ENCODE data around the gene DNHD1.

The DNHD1 gene

DNA sequence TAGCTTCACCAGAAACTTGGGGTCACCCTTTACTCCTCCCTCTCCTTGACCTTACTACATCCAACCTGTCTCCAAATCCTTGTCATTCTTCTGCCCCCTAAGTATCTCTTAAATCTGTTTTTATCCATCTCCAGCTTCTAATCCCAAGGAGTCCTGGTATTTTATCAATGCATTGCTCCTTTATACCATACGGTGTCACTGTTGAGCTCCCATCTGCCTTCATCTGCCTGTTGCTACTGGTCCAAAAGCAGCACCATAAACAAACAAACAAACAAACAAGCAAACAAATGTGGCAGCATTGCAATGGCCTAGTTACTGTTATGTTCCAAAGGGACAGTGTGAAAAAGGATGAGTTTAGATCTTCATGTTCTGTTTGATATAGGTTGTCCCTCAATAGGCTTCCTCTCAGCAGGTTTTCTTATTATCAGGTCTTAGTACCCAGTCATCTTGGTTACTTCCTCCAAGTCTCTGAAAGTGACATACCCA lies 34.2 kb downstream of the DNHD1 start:
- Histone ChIP-seq H3K27ac (ENCODE audit: low read depth, low read length, severe bottlenecking) (no peak overlapping the region), H3K36me3 (ENCODE audit: control insufficient read depth, insufficient read depth, low read length) (peaks cover 27% of the 10 kb centered on the region), H3K9me3 (ENCODE audit: control insufficient read depth, low read length) (no peaks in the 10 kb centered on the region), H3K4me3 (ENCODE audit: extremely low read depth, insufficient read depth, low read length, poor library complexity, severe bottlenecking) (no peak overlapping the region), H3K4me1 (ENCODE audit: control insufficient read depth, insufficient read depth, low read length, poor library complexity, severe bottlenecking) (no peaks in the 10 kb centered on the region)
- 0% methylated on average over 1 of the region's 1 CpG for WGBS, 2 experiments (ENCODE audit: insufficient coverage in 2 of 2)

DNA sequence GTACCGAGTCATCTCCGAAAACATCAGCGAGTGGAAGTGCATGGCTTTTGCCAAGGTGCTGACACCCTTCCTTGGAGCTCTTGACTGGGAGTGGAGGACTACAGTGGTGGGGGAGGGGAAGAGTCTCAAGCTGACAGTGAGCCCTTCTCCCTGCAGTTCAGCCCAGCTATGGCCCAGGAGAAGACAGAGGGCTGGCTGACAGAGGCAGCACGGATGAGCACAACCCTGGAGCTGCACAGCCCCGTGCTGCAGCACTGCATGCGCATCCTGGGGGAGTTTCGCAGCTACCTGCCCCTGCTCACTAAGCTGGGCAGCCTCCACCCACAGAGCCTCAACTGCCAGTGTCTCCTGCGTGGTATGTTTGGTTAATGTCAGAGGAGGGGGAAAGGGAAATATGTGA lies 41.4 kb downstream of the DNHD1 start:
- H3K4me1 ChIP-seq (ENCODE audit: control insufficient read depth, insufficient read depth, low read length, poor library complexity, severe bottlenecking) = no peaks in the 10 kb centered on the region
- H3K36me3 ChIP-seq (ENCODE audit: control insufficient read depth, insufficient read depth, low read length) = peaks cover 4% of the 10 kb centered on the region
- 83 to 87% methylated on average over 4 to 6 of the region's 8 CpGs for WGBS, 2 experiments (ENCODE audit: insufficient coverage in 2 of 2)
- no peak overlapping the region for H3K4me3 ChIP-seq (ENCODE audit: extremely low read depth, insufficient read depth, low read length, poor library complexity, severe bottlenecking)
- H3K9me3 ChIP-seq (ENCODE audit: control insufficient read depth, low read length) = no peaks in the 10 kb centered on the region
- H3K27ac ChIP-seq (ENCODE audit: low read depth, low read length, severe bottlenecking) = no peak overlapping the region

DNA sequence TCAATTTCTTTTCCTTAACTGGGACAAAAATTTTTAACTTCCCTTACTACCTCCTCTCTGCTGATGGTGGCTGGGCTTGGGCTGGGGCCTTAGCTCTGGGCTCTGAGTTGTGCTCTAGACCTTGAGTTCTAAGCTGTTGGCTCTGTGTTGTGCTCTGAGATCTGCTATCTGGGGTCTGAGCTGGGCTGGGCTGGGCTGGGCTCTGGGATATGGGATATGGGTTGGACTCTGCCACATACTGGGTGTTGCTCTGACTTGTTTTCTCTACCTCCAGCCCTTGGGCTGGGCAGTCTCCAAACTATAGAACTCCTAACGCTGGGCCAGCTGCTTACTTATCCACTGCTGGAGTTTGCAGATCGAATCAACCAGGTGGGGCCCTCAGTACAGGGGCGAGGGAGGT lies 41.9 kb downstream of the DNHD1 start:
- Histone ChIP-seq H3K27ac (ENCODE audit: low read depth, low read length, severe bottlenecking) (no peak overlapping the region), H3K9me3 (ENCODE audit: control insufficient read depth, low read length) (no peaks in the 10 kb centered on the region), H3K4me3 (ENCODE audit: extremely low read depth, insufficient read depth, low read length, poor library complexity, severe bottlenecking) (no peak overlapping the region), H3K36me3 (ENCODE audit: control insufficient read depth, insufficient read depth, low read length) (peaks cover 5% of the 10 kb centered on the region), H3K4me1 (ENCODE audit: control insufficient read depth, insufficient read depth, low read length, poor library complexity, severe bottlenecking) (no peaks in the 10 kb centered on the region)
- WGBS, 2 experiments (ENCODE audit: insufficient coverage in 2 of 2) = 86 to 96% methylated on average over 3 of the region's 3 CpGs

DNA sequence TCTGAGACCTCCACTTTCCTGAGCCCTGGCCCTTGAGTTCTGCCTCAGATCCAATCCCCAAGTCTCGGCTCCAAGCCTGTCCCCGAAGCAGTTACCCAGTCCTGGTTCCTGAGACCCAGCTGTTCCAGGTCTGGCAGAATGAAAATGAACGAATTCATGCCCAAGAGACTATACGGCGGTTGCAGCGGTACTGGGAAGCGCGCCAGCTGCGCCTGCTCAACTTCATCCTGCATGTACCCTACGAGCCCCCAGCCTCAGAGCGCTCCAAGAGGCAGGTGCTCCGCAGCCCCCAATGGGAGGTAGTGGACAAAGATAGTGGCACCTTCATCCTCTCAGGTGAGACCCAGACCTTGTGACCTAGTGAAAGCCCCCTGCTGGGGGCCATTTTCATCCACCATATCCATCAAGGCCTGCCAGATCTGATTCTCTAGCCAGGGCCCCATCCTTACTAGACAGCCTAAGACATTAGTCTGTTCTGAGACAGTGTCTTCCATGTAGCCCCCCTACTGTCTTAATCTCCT lies 42.7 kb downstream of the DNHD1 start:
- Histone ChIP-seq H3K4me1 (ENCODE audit: control insufficient read depth, insufficient read depth, low read length, poor library complexity, severe bottlenecking) (no peaks in the 10 kb centered on the region), H3K27ac (ENCODE audit: low read depth, low read length, severe bottlenecking) (no peak overlapping the region), H3K9me3 (ENCODE audit: control insufficient read depth, low read length) (no peaks in the 10 kb centered on the region), H3K4me3 (ENCODE audit: extremely low read depth, insufficient read depth, low read length, poor library complexity, severe bottlenecking) (no peak overlapping the region), H3K36me3 (ENCODE audit: control insufficient read depth, insufficient read depth, low read length) (peaks cover 12% of the 10 kb centered on the region)
- 95 to 97% methylated on average over 9 to 12 of the region's 12 CpGs for WGBS, 2 experiments (ENCODE audit: insufficient coverage in 2 of 2)

DNA sequence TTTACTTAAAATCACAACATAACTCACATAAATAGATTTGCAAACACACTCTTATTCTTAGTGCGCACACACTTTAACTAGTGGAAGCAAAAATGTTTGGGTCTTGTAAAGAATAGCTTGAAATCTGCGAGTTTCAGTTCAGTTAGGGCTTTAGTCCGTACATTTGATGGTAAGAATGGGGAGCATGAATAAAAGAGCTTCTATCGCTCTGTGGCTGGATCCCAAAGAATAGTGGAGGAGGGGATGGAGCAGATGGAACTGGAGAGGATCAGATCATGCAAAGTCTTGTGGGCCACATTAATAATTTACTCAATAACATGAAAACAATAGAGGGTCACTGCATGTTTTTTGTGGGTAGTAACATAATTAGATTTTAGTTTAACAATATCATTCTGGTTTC lies 44.3 kb downstream of the DNHD1 start:
- Histone ChIP-seq H3K4me1 (ENCODE audit: control insufficient read depth, insufficient read depth, low read length, poor library complexity, severe bottlenecking) (no peaks in the 10 kb centered on the region), H3K36me3 (ENCODE audit: control insufficient read depth, insufficient read depth, low read length) (peaks cover 21% of the 10 kb centered on the region), H3K9me3 (ENCODE audit: control insufficient read depth, low read length) (no peaks in the 10 kb centered on the region), H3K27ac (ENCODE audit: low read depth, low read length, severe bottlenecking) (no peak overlapping the region), H3K4me3 (ENCODE audit: extremely low read depth, insufficient read depth, low read length, poor library complexity, severe bottlenecking) (no peak overlapping the region)
- 92% methylated on average over 2 of the region's 4 CpGs for WGBS, 2 experiments (ENCODE audit: insufficient coverage in 2 of 2)

DNA sequence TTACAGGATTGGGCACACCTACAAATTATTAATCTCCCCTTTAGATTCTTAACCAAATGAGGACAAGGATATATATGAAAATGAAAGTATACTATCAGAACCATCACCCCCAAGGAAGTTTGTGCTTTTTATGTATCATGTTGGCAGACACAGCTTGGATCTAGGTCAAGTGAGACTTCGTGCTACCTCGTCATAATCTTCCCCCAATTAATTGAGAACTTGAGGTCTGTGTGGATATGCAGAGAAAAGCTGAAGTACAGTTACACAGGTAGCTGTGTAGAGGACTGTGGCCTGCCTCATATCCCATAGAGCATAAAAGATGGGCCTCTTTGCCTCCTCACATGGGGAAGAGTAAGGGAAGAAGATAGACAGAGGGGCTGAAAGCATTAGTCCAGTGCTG lies 45.6 kb downstream of the DNHD1 start:
- no peak overlapping the region for H3K27ac ChIP-seq (ENCODE audit: low read depth, low read length, severe bottlenecking)
- no peak overlapping the region for H3K4me3 ChIP-seq (ENCODE audit: extremely low read depth, insufficient read depth, low read length, poor library complexity, severe bottlenecking)
- no peaks in the 10 kb centered on the region for H3K4me1 ChIP-seq (ENCODE audit: control insufficient read depth, insufficient read depth, low read length, poor library complexity, severe bottlenecking)
- peaks cover 34% of the 10 kb centered on the region for H3K36me3 ChIP-seq (ENCODE audit: control insufficient read depth, insufficient read depth, low read length)
- H3K9me3 ChIP-seq (ENCODE audit: control insufficient read depth, low read length) = no peaks in the 10 kb centered on the region
- WGBS, 2 experiments (ENCODE audit: insufficient coverage in 2 of 2) = no CpG with 5 or more reads among the region's 2 CpGs

DNA sequence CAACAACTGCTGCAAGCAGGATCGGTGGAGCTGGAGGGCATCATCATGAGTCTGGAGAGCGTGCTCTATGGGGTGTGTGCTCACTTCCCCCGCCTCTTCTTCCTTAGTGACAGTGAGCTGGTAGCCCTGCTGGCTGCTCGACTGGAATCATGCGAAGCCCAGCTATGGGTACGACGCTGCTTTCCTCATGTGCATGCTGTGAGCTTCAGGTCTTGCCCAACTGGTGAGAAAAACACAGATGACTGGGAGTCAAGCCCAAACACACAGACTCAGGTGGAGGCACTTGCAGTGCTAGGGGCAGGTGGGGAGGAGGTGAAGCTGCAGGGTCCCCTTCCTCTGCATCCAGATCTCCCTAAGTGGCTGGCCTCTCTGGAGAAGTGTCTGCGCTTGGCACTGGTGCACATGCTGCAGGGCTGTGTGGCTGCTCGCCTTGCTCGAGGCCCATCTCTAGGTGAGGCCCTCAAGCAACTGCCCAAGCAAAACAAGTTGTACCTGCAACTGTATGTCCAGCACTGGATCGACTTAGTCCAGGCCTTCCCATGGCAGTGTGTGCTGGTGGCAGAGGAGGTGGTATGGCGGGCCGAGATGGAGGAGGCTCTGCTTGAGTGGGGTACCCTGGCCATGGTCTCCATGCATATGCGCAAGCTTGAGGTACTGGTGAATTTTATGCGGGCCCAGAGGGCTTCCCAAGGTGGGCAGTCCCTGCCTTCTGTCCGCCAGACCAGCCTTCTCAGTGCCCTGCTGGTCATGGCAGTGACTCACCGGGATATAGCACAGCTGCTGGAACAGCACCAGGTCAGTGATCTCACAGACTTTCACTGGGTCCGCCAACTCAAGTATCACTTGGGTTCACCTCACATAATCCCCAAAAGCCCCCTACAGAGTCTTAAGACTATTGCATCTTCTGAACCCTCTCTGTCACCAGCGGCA lies 48.1 kb downstream of the DNHD1 start:
- Histone ChIP-seq H3K4me3 (ENCODE audit: extremely low read depth, insufficient read depth, low read length, poor library complexity, severe bottlenecking) (no peak overlapping the region), H3K36me3 (ENCODE audit: control insufficient read depth, insufficient read depth, low read length) (peaks cover 30% of the 10 kb centered on the region), H3K9me3 (ENCODE audit: control insufficient read depth, low read length) (no peaks in the 10 kb centered on the region), H3K4me1 (ENCODE audit: control insufficient read depth, insufficient read depth, low read length, poor library complexity, severe bottlenecking) (no peaks in the 10 kb centered on the region), H3K27ac (ENCODE audit: low read depth, low read length, severe bottlenecking) (no peak overlapping the region)
- WGBS, 2 experiments (ENCODE audit: insufficient coverage in 2 of 2) = 93 to 97% methylated on average over 13 to 18 of the region's 19 CpGs

DNA sequence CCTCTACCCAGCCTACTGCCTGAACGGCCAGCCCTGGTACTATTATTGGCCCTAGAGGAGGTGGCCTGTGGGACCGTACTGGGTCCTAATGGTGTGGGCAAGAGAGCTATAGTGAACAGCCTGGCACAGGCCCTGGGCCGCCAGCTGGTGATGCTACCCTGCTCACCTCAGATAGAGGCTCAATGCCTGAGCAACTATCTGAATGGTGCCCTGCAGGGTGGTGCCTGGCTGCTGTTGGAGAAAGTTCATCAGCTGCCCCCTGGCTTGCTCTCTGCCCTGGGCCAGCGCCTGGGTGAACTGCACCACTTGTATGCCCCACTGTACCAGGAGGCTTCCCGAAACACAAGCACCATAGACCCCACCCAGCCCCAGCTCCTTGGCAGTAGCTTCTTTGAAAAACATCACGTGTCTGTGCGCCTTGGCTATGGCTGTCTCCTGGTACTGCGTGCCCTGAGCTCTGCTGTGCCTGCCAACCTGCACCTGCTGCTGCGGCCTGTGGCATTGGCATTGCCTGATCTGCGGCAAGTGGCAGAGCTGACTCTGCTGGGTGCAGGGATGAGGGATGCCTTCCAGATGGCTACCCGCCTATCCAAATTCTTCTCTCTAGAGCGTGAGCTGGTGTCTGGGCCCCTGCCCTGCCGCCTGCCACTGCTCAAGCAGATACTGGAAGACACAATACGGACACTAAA lies 49.0 kb downstream of the DNHD1 start:
- Histone ChIP-seq H3K27ac (ENCODE audit: low read depth, low read length, severe bottlenecking) (no peak overlapping the region), H3K4me1 (ENCODE audit: control insufficient read depth, insufficient read depth, low read length, poor library complexity, severe bottlenecking) (no peaks in the 10 kb centered on the region), H3K36me3 (ENCODE audit: control insufficient read depth, insufficient read depth, low read length) (peaks cover 30% of the 10 kb centered on the region), H3K9me3 (ENCODE audit: control insufficient read depth, low read length) (no peaks in the 10 kb centered on the region), H3K4me3 (ENCODE audit: extremely low read depth, insufficient read depth, low read length, poor library complexity, severe bottlenecking) (no peak overlapping the region)
- 92 to 95% methylated on average over 12 to 14 of the region's 14 CpGs for WGBS, 2 experiments (ENCODE audit: insufficient coverage in 2 of 2)

DNA sequence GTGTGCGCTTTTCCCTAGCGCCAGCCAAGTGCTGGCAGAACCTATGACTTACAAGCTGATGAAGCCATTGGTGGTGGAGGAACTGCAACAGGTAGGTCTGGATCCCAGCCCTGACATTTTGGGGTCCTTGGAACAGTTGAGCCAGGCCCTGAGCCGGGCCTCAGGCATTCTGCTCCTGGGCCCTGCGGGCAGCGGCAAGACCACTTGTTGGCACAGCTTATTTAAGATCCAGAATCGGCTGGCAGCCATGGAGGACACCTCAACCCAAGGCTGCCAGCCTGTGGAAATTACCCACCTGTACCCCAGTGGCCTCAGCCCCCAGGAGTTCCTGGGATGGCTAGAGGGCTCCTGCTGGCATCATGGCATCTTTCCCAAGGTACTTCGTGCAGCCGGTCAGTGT lies 49.7 kb downstream of the DNHD1 start:
- H3K4me3 ChIP-seq (ENCODE audit: extremely low read depth, insufficient read depth, low read length, poor library complexity, severe bottlenecking) = no peak overlapping the region
- no peaks in the 10 kb centered on the region for H3K9me3 ChIP-seq (ENCODE audit: control insufficient read depth, low read length)
- WGBS, 2 experiments (ENCODE audit: insufficient coverage in 2 of 2) = 91 to 94% methylated on average over 6 to 7 of the region's 8 CpGs
- H3K4me1 ChIP-seq (ENCODE audit: control insufficient read depth, insufficient read depth, low read length, poor library complexity, severe bottlenecking) = no peaks in the 10 kb centered on the region
- no peak overlapping the region for H3K27ac ChIP-seq (ENCODE audit: low read depth, low read length, severe bottlenecking)
- peaks cover 30% of the 10 kb centered on the region for H3K36me3 ChIP-seq (ENCODE audit: control insufficient read depth, insufficient read depth, low read length)

DNA sequence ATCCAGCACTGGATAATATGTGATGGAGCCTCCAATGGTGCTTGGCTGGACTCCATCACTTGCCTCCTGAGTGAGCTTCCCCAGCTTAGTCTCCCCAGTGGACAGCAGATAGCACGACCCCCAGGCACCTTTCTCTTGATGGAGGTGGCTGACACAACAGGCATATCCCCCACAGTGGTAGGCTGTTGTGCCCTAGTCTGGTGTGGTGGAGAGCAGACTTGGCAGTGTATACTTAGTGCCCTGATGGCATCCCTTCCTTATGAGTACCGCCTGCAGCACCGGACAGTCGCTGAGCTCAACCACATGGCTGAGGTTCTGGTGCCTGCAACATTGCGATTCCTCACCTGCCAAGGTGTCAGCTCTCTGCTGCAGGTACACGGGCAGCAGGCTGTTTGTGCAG lies 50.1 kb downstream of the DNHD1 start:
- peaks cover 30% of the 10 kb centered on the region for H3K36me3 ChIP-seq (ENCODE audit: control insufficient read depth, insufficient read depth, low read length)
- no peaks in the 10 kb centered on the region for H3K9me3 ChIP-seq (ENCODE audit: control insufficient read depth, low read length)
- H3K4me1 ChIP-seq (ENCODE audit: control insufficient read depth, insufficient read depth, low read length, poor library complexity, severe bottlenecking) = no peaks in the 10 kb centered on the region
- WGBS, 2 experiments (ENCODE audit: insufficient coverage in 2 of 2) = 91 to 97% methylated on average over 5 to 6 of the region's 6 CpGs
- H3K27ac ChIP-seq (ENCODE audit: low read depth, low read length, severe bottlenecking) = no peak overlapping the region
- no peak overlapping the region for H3K4me3 ChIP-seq (ENCODE audit: extremely low read depth, insufficient read depth, low read length, poor library complexity, severe bottlenecking)
